Fibroblast of skin of back (primary cell): ENCODE data around the gene PHETA1.

Experiments used
- DNase-seq: peaks from one replicate; pipeline ENCODE4 v3.0.0-alpha.2; 2013

The PHETA1 gene

DNA sequence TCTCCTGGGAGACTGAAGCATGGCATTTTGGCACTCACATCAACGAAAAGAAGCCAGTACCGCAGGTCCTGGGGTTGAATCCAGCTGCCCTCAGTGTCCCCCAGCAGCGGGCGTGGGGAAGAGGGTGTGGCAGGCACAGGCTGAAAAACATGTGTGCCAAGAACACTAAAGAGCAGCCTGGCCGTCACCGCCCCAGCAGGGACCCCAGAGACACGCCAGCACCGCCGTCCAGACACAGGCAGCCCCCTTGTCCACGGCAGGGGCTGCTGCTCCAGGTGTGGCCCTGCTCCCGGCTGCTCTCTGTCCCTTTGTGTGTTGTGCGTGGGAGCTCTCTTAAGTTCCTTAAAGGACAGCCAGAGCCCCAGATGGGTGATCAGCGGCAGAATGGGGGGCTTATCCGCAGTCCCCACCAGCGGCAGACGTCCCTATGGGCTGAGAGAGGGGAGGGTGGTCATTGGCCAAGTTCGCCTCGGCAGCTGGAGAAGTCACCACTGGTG is 556 bp downstream of the PHETA1 start:
- DNase-seq: no peak

DNA sequence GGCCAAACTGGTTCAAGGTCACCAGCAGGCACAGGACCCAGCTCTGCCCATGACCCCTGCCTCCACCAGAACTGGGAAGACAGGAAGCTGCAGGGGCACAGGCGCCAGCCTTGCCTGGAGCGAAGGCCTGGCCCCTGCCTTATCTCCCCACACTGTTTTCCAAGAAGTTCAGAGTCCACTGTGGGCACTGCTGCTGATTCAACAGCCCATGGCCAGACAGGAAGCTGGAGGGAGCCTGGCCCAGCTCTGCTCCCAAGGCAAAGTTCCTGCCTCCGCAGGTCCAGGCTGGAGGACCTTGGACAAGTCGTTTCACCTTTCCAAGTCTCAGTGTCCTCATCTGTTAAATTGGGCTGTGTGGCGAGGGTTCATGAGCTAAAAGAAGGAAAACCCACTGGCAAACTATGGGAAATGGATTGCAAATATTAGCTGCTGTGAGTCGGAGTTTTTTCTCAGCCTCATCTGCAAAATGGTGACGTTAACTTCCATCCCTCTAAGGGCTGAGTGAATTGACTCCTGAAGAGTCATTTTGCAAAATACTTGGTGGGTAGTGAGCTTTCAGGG is 1.2 kb downstream of the PHETA1 start:
- no peak for DNase-seq

DNA sequence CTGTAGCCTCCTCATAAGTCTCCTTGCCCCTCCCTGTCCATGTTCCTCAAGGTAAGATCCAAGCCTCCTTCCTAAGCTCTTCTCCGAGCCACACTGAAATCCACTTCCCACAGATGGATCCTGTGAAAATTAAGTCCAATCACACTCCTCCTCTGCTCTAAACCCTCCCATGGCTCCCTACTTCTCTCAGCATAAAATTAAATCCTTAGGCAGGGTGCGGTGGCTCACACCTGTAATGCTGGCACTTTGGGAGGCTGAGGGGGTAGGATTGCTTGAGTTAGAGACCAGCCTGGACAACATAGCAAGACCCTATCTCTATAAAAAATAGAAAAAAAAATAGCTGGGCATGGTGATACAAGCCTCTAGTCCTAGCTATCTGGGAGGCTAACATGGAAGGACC is 2.3 kb downstream of the PHETA1 start:
- DNase-seq: no peak

DNA sequence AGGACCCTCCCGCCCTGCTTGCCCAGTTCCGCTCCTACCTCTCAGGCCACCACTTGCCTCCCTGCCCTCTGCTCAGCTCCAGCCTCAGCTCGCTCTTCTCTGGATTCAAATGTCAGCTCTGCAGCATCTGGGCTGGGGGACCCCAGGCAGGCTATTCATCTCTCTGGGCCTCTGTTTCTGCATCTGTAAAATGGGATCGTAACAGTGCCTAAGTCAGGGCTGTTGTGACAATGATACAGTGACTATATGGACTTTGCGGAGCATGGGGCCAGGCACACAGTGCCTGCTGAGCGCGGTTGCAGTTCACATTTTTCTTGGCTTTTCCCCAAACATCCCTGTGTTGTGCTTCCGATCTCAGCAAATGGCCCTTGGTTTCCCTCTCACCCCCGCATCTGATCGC is 2.8 kb downstream of the PHETA1 start:
- no peak for DNase-seq

DNA sequence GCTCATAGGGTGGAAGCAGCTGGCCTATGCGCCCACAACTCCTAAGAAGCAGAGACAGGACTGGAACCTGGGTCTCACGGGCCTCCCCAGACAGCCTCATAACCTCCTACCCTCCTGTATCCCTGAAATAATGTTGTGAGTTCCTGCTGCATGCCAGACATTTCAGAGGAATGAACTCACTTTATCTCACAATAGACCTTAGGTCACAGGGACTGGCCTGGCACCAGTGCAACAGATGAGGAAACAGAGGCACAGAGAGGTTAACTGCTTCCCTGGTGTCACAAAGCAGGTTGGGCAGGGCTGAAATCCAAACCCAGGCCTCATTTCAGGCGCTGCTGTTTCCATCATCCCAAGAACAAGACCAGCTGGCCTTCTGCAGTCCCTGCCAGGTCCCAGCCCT is 5.3 kb downstream of the PHETA1 start:
- peak; percentile 49 for DNase-seq

DNA sequence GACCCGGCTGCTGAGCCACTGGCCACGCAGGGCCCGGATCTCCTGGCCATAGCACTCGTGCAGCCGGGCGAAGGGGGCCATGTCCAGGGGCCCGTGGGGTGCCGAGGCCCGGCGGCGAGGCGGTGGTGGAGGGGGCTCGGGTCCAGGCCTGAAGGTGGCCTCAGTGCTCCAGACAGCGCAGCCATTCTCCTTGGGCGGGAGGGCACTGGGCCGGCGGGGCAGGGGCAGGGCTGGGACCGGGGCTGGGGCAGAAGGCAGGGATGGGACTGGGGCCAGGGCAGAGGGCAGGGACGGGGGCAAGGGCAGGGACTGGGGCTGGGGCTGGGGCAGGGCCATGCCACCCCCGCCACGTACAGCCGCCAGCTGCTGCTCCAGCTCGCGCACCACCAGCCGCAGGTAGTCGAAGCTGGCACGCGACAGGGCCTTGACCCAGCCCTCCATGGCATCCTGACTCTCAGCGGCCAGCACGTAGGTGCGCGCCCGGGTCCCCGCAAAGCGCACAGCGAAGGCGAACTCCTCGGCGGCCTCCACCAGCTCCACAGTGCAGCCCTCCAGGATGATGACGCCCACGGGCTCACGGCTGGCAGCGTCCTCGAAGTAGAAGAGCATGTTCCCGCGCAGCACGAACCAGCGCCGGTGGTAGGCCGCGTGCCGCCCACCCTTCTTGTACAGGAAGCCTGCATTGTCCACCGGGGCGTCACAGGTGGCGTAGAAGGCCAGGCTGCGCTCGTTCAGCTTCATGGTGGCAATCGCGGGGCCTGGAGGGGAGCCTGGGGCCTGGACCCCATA is 6.0 kb downstream of the PHETA1 start:
- no peak for DNase-seq

DNA sequence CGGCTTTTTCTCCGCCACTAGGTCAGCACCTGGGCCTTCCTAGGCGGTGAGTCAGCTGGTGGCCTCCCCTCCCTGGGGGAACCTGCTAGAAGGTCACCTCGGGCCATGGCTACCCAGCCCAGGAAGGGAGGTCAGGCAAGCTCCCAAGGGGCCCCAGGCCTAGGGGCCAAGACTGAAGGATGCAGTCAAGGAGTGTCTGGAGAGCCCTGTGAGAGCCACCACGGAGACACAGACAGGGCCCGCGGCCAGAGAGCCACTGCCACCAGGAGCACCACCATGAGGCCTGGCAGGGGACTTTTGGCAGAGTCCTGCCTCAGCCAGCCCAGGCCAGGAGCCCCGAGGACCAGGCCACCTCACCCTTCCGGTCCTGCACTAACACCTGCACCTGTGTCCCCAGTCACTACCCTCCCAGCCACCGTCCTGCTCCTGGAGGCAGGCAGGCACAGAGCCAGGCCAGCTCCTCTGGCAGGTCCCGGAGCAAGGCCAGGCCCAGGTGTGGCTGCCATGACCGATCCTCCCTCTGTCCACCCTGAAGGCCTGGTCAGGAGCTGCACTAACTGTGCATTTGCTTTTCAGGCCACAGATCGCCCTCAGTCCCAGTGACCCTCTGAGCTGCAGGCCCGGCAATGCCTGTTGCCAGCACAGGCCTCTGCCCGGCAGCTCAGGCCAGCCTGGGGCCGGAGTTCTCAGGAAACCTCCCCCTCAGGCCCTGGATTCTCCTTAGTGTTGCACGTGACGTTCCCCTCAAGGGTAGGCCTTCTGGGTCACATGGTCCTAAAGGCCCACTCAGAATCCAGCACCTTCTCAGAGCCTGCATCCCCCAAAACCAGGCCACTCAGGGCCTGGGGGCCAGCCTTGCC is 6.9 kb downstream of the PHETA1 start:
- DNase-seq: no peak

DNA sequence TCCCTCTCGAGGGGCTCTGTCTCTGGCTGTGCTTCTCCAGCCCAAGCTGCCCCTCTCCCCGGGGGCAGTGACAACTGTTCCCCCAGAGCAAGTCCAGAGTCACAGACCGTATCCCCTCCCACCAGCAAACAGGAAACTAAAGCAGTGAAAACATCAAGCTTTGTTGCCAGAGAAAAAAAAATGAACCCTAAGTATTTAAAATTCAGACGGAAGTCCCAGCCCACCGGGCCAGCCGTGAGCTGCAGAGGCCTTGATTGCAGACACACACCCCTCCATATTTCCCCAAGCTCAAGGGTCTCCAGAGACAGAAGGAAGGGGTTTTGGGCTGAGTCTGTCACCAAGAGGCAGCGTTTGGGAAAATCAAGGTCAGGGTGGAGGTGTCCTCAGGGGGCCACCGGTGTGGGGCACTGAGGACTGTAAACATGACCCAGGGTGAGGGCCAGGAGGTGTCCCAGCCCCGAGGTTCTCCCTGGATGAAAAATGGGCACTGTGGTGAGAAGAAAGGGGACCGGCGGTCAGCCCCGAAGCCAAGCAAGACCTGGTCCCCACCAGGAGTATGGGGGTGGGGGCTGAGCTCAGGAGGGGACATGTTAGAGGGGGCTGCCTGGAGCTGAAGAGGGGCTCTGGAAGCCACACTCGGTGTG is 7.7 kb downstream of the PHETA1 start:
- no peak for DNase-seq

DNA sequence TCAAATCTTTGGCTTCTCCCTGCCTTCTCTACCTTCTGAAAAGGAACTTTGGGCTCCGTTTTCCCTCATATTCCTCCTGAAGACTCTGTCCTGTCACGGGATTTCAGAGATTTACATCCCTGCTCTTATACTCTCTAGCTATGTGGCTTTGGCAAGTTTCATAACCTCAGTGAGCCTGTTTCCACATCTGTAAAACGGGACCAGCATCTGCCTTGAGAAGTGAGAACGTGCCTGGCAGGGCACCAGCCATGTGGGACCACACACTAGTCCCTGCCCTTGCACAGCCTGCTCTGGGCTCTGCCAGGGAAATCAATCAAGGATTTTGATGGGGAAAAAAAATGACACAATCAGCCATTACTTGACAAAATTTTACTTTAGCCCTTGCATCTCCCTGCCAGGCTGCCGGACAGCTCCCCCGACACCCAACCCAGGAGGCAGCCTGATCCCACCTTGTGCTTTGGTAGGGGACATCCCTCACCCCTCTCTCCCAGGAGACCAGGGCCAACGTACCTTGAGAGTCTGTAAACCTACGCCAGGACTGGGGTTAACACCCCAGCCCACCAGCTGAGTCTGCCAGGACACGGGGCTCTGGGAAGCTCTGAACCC is 8.5 kb downstream of the PHETA1 start:
- DNase-seq: no peak

DNA sequence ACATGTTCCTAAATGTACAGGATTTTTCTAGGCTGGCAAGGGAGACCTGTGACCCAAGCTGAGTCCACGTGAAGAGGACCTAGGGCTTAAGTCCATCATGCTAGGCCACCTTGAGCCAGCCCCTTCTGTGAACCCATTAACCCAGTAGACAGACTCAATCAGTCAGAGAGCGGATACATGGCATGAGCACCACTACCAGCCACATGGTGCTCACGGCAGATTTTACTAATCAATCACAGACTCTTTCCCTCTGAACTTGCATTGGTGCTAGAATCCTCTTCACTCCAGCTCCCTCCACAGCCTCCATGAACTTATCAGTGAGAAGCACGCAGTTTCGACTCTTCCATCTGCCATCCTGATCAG is 9.0 kb downstream of the PHETA1 start:
- DNase-seq: no peak

DNA sequence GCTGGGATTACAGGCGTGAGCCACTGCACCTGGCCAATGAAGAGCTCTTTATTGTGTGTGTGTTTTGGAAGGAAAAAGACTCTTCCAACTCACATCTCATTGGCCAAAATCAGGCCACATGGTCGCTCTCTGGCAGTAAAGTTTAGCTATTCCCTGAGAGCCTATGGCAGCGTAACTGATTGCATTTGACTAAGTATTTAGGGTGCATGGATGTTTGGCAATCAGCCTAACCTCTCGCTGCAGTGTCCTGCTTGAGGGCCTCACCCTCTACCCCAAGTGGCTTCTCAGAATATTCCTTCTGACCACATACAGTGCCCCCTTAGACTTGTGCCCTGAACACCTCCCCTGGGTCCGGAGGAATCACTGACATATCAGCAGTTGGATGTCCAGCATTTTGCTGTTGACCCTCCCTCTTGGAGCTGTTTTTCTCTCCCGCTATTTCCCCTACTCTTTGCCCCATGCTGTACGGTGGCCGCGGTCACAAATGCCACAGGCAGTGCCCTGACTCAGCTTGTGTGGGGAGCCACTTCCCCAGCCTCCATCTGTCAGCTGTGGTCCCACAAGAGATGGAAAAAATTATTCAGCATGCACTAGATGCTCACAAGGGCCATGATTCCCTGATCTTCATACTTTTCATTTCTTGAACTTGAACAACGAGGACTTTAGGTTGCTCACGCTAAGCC is 9.5 kb downstream of the PHETA1 start:
- peak; percentile 20 for DNase-seq

DNA sequence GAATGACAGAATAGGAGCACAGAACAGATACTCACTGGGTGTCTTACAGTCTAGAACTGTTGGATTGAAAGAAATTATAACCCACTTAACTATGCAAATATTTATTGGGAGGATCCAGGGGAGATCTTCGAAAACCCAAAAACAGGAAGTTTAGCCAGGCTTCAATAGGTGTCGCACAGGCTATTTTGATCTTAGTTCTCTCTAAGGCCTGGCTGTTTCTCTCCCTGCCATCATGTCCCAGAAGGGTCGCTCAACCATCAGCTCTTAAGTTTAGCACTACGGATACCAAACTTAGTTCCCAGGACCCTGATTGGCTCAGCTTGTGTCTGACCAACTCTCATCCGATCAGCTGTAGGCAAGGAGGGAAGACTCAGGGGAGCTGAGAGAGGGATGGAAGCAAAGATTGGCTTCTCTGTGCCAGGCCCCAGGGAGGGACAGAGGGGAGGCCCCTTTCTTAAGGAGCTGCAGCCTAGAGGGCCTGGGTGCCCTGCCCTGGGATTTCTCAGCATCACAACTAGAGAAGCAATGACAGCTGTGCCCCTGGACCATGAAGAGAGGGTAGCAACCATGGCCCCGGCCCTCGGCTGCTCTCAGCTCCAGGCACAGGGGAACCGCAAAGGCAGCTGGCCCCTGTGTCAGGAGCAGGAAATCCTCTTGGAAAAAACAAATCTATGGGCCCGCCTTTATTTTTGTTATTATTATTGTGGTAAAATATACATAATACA is 13.5 kb downstream of the PHETA1 start:
- DNase-seq: no peak

DNA sequence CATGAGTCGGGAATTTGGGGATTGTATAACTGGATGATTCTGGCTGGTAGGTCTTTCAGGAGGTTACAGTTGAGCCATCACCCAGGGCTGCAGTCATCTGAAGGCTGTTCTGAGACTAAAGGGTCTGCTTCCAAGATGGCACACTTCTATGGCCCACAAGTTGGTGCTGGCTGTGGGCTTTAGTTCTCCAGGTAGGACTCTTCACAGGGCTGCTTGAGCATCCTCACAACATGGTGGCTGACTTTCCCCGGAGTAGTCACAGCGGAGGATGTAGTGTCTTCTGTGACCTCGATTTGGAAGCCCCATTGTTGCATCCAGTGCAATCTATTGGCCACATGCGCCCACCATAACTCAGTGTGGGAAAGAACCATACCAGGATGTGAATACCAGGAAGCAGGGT is 14.4 kb downstream of the PHETA1 start:
- no peak for DNase-seq

DNA sequence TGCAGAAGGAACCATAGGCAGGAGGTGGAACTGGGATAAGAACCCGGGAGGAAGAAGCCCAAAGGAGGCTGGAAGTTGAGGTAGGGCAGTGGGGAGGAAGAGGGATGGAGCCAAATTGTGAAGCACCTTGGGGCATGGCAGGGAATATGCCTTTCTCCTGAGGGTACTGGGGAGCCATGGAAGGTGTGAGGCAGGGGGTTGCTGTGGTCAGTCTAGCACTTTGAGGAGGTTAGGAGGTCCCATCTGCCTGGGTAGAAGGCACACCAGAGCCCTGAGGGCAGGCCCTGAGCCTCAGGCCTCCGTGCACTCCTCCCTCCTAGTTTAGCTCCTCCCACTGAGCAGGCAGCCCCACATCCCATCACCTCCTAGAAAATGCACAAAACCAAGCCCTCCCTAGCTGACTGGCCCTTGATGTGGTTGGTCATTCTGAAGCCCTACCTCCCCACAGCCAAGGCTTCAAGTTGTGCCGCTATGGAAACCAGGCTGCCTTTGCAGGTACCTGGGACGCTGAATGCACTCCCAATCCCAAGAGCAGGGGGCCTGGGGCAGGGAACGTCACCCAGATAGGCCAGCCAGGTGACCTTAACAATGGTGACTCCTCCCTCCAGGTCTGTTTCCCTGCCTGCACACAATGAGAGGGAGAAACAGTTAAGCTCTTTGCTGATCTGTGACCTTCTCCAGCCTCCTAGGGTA is 15.1 kb downstream of the PHETA1 start:
- DNase-seq: no peak

DNA sequence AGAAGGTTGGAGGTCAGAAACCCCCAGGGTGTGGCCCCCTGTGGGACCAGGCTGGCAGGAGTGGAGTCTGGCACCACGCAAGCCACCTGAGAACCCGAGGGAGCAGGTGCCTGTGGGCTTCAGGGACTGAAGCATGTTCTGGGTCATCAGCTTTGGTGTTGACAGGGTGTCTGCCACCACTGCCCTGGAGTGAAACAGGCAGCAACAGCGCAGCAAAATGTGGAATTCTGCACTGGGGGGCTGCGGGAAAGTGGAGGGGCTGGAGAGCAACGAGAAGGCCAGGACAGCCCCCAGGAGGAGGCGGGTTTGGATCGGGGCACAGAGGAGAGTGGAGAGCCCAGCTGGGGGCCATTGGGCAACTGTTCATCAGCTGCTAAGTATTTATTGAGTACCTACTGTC is 15.9 kb downstream of the PHETA1 start:
- DNase-seq: no peak

DNA sequence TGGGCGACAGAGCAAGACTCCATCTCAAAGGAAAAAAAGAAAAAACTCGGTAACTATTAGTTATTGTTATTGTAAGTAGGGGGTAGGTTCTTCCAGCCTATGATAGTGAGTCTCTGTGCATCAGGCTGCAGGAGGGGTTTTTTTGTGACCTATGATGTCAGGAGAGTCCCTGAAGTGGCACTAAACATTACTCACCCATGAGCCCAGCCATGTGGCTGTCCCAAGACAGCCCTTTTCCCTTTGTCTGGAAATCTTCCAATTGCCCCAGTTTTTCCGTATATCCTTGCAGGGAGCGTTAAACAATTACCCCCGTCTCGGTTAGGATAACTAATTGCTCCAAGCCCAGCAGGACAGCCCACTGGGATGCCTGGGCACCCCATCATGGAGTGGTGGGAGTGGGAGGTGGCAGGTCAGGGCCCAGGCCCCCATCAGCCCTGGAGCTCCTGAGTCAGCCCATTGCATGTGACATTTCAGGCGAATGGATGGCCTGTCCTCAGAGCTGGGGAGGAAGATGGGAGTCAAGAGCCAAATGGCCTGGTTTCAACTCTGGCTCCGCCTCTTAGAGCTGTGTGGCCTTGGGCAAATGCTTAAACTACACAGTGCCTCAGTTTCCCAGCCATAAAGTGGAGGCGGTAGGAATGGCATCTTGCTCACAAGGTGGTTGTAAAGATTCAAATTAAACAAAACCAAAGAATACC is 16.4 kb downstream of the PHETA1 start:
- DNase-seq: no peak

DNA sequence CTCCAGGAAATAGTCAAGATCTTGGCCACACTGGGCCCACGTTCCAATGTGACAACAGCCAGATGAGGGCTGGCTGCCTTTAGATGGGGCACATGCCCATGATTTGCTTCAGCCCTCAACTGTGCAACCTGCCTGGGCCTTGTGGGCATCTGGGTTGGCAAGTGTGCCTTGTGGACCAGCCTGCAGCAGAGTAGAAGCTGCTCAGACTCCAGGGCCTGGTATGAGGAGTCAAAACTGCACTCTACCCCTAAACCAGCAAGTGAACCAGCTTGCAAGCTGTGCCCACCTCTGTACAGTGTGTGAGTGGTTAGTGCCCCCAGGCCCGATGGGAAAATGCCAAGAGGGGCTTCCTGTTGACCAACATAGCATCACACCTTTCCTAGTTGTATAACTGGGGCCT is 17.9 kb downstream of the PHETA1 start:
- no peak for DNase-seq

DNA sequence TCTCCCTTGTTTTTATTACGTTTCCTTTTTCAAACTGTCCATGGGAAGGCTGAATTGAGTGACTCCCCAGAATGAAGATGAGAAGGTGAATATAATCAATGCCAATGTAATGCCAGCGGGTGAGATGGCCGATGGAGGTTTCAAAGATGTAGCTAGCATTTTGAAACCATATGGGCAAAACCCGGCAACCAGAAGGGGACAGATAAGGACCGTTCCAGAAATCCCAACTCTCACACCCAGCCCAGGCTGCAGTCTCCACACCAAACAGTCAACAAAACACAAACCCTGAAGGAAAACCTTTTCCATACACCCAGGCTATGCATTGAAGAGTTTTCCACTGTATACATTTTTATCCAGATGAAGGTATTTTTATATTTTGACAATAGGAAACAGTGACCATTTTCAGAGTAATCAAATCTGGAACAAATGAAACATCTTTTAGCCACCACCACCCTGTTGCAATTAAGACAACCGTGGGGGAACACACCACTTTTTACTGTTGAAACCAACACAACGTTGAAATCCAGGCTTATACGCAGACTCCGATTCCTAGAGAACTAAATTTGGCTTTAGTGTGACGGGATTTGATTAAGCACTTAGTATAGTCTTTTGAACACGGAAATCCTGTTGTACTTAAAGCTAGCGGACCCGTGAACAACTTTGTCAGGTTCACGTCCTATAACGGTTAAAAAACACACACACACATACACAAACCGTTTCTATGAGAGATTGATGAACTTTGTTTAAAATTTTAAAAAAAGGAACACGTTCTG is 19.0 kb downstream of the PHETA1 start:
- DNase-seq: no peak

DNA sequence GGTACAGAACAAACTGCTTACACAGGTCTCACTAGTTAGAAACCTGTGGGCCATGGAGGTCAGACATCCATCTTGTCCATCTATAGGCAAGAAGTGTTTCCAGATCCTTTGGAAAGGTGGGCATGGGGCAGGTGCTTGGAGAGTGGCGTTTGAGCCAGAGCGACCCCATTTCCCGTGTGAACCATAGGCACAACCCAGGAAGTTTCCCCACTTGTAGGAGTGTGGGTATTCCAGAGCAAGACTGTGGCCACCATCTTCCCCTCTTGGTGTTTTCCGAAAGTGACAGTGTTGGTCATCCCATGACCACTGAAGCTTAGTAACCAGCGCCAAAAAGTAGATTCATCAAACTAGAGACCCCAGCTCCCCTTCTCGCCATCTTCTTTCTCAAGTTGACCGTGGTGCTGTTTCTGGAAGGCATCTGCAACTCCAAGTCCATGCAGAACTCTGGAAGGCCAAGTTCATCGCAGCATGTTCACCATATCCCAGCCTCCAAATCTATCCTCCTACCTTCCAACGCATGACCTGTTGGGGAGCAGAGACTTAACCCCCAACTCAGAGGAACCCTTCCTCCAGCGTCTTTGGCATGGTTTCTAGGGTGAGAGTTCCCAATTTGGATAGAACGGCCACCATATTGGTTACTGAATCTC is 19.7 kb downstream of the PHETA1 start:
- no peak for DNase-seq
